Measurements from ENCODE around the gene F7.

The F7 gene

GRCh38 chr13:113122550-113123225 is 17.1 kb downstream of the F7 start, which contains the start of gene F10:
TSS of gene F10 (plus strand) at chr13:113122799. CDS start at chr13:113122856, 57 bp downstream.
- TF ChIP-seq CTCF (IDR thresholded peaks at IDR 0.05): no peak

GRCh38 chr13:113123226-113124201 is 17.9 kb downstream of the F7 start:
- peak; percentile 14; the same call in 1 of the 2 replicates for TF ChIP-seq CTCF (IDR thresholded peaks at IDR 0.05)

GRCh38 chr13:113124211-113124970 is 18.8 kb downstream of the F7 start:
- no peak for TF ChIP-seq CTCF (IDR thresholded peaks at IDR 0.05)

- no peak for TF ChIP-seq CTCF (IDR thresholded peaks at IDR 0.05)
Observed at GRCh38 chr13:113125506-113126264, 20.1 kb downstream of the F7 start.

GRCh38 chr13:113126265-113127150 is 20.9 kb downstream of the F7 start:
- TF ChIP-seq CTCF (IDR thresholded peaks at IDR 0.05): no peak

- TF ChIP-seq CTCF (IDR thresholded peaks at IDR 0.05): no peak
Observed at GRCh38 chr13:113129480-113129879, 23.9 kb downstream of the F7 start.
